Head of caudate nucleus (tissue), 42 donors: ENCODE results near the gene IZUMO4.
A peak's percentile ranks its signal among the peaks of the same experiment; 100 is the strongest.

Experiments
- DNase-seq, 42 donors: peaks; one replicate each; pipeline versions ENCODE4 v3.0.0 to v3.0.0-alpha.2; 2020 to 2021; ENCODE audit warnings: mixed read lengths in 7 of 42
- intact Hi-C: fragments of 100-400 bp; cut with DNase I; formaldehyde crosslinking; loops from one replicate; pipeline ENCODE4 v1.15.0; 2022

The IZUMO4 gene

DNA sequence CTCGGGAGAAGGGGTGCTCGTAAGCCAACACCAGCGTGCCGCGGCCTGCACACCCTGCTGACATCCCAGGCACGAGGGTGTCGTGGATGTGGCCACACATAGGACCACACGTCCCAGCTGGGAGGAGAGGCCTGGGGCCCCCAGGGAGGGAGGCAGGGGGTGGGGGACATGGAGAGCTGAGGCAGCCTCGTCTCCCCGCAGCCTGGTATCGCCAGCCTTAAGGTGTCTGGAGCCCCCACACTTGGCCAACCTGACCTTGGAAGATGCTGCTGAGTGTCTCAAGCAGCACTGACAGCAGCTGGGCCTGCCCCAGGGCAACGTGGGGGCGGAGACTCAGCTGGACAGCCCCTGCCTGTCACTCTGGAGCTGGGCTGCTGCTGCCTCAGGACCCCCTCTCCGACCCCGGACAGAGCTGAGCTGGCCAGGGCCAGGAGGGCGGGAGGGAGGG lies 2.4 kb downstream of the IZUMO4 start:
- intact Hi-C loops: no loop called here
- DNase-seq: no peak

GRCh38 chr19:2099937-2100718 lies 3.4 kb downstream of the IZUMO4 start:
- intact Hi-C loops: loop anchor here (5.0 kb wide), 1 partner anchor 47 kb away; no protein-coding TSS in a partner anchor
- no peak for DNase-seq

- DNase-seq: no peak
- intact Hi-C loops: loop anchor here (5.0 kb wide), 1 partner anchor 47 kb away; no protein-coding TSS in a partner anchor
These were observed 4.0 kb downstream of the IZUMO4 start for GRCh38 chr19:2100719-2101061.

DNA sequence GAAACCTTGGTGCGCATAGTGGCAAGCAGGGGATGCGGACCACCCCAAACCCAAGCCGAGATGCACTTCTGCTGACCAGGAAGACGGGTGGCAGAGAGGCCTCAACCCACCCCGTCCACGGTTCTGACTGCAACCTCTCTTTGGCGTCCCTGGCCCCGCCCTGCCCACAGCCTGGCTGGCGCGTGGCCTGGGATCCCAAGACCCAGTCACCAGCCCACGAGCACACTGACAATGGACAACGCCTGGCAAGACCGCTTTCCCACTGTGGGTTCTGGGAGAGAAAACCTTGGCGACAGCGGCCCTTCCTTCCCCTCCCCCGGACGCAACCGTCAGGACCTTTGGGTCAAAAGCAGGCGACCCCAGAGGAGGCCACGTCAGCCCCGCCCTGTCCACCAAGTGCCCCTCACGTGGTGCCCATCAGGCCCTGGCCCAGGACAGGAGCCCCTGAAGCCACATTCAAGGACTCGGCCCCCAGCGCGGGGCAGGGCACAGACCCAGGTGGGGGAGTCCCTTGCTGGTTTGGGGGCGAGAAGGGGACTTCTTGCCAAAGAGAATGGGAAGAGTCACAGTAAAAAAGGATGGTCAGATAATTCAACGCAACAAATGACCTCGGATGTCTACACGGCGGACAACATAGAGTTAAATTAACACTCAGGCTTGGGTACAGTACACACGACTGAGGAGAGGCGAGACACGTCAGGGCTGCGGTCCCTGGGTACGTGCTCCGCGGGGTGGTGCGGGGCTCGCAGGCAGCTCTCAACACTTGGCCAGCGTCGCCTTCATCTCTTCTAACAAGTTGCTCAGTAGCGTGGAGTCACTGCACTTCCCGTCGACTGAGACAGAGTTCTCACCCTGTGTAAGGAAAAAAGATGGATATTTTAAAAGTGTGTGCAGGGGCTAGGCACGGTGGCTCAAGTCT lies 5.0 kb downstream of the IZUMO4 start:
- peak in 37 of 42 donors; percentile 28 to 86 (median 60) for DNase-seq
- intact Hi-C loops: loop anchor here (5.0 kb wide), 1 partner anchor 46 kb away; no protein-coding TSS in a partner anchor

GRCh38 chr19:2103045-2103707 lies 6.5 kb downstream of the IZUMO4 start:
- intact Hi-C loops: loop anchor here (5.0 kb wide), 1 partner anchor 44 kb away; no protein-coding TSS in a partner anchor
- DNase-seq: no peak

DNA sequence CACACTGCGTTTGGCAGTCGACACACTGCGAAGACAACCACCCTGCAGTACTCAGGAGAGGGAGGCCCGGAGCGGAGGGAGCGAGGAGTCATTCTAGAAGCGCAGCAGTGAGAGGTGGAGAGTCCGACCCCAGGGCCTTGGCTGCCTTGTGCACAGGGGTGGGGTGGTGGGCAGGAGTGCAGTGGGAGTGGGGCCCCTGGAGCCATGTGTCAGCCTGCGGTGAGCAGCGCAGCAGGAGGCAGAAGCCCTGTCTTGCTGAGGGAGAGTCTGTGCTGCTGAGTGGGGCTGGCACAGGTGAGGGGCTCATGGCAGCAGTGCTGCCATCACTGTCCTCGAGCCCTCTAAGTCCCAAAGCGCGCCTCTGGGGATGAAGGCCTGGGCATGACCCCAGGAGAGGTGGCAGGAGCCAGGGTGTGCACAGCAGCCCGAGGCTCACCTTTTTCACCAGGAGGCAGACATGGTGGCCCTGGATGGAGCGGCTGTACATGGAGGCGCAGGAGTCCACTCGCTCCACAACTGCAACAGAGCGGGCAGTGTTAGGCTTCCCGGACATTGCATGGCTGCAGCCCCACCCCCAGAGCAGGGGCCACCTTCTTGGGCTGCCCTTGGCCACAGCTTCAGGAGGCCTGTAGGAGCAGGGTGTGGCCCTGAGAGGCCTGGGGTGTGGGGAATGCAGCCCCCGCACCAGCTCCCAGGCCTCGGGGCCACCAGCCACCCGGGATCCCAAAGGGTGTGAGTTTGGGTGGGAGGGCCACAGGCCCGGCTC lies 11.7 kb downstream of the IZUMO4 start:
- no peak for DNase-seq
- intact Hi-C loops: no loop called here

GRCh38 chr19:2109046-2109864 lies 12.5 kb downstream of the IZUMO4 start:
- intact Hi-C loops: no loop called here
- no peak for DNase-seq

- no peak for DNase-seq
- intact Hi-C loops: no loop called here
These were observed 14.1 kb downstream of the IZUMO4 start for GRCh38 chr19:2110822-2111221.

- intact Hi-C loops: no loop called here
- no peak for DNase-seq
These were observed 14.7 kb downstream of the IZUMO4 start for GRCh38 chr19:2111425-2111824.

DNA sequence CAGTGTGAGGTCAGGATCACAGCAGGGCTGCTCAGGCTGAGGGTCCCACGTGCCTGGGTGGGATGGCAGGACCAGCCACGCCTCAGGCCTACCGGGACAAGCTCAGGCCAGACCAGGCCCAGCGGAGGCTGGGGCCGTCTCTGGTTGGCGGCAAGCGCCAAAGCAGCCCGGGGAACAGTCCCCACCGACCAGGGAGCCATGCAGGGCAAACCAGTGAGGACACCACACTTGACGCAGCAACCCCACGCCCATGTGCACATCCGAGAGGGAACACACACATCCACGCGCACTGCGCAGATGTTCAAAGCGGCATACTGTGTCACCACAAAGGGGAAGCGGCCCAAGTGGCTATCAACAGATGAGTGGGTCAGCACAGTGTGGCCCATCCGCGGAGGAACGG lies 15.2 kb downstream of the IZUMO4 start:
- intact Hi-C loops: no loop called here
- no peak for DNase-seq

DNA sequence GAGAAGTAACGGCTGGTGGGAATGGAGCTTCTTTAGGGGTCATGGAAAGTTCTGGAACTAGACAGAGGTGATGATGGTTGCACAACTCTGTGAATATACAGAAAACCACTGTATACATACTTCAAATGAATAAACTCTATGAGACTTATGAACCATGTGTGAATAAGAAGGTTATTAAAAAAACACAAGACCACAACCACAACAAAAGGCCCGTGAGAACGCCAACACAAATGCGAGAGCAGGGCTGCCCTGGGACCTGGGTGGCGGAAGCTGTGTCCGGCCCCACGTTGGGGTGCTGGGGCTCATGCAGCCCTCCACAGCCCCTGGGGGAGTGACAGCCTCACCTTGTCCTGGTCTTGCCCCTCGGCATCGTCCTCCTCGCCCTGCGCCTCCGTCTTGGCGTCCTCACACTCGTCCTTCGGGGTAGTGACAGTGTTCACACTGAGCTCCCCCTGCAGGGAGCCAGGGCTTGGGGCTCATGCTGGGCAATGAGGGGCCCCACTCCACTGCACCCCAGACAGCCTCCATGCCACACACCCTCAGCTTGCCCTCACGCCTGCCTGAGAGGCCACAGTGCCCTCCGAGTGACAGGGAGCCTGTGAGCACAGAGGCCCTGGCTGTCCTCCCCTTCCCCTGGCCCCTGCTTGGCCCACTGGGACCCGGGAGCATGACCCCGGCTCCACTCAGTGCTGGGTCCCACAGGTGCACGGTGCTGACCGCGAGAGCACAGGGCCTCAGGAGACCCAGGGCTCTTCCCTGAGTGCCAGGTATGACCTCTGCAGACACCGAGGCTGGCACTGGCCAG lies 16.0 kb downstream of the IZUMO4 start:
- DNase-seq: no peak
- intact Hi-C loops: no loop called here

- intact Hi-C loops: no loop called here
- no peak for DNase-seq
These were observed 16.9 kb downstream of the IZUMO4 start for GRCh38 chr19:2113439-2114211.

DNA sequence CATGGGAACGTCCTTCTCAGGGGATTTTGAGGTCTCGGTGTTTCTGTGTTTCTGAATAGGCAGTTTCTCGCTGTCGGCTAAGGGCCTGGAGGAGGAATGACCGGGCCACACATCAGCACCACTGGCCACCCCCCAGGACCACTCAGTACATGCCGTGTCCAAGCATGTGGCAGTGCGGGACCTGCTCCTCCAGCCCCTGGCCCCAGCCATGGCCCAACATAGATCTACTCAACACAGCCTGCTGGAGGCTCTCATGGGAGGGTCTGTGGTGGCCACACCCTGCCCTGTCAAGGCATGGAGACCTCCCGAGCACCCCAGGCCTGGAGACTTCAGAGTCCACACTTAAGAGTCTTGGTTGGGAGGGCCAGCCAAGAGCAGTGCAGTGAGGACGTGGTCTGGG lies 17.5 kb downstream of the IZUMO4 start:
- intact Hi-C loops: no loop called here
- DNase-seq: no peak

- DNase-seq: no peak
- intact Hi-C loops: no loop called here
These were observed 18.1 kb downstream of the IZUMO4 start for GRCh38 chr19:2114821-2115220.

GRCh38 chr19:2115324-2115723 lies 18.6 kb downstream of the IZUMO4 start:
- intact Hi-C loops: no loop called here
- no peak for DNase-seq

DNA sequence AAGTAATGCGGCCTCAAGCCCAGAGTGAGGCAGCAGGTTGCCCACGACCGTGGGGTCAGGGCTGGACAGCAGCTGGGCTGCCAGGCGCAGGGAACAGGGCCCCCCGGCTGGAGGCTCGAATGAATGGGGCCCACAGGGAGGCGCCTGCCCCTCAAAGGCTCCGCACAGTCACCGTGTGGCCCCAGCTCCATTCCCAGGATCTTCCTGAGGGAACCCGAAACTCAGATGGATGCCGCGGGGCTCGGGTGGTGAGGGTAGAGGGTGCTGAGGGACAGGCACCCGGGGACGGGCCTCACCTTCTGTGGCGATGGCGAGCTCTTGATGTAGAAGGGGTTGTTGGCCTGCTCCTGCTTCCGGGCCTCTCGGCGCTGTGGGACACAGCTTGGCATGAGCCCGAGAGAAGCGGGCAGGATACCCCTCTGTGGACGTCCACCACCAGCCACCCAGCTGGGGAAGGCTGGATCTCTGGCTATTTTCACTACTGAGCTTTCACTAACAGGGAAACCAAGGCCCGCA lies 19.3 kb downstream of the IZUMO4 start:
- intact Hi-C loops: no loop called here
- no peak for DNase-seq
